Measurements from ENCODE around the gene GRHL3.

Gene GRHL3

DNA sequence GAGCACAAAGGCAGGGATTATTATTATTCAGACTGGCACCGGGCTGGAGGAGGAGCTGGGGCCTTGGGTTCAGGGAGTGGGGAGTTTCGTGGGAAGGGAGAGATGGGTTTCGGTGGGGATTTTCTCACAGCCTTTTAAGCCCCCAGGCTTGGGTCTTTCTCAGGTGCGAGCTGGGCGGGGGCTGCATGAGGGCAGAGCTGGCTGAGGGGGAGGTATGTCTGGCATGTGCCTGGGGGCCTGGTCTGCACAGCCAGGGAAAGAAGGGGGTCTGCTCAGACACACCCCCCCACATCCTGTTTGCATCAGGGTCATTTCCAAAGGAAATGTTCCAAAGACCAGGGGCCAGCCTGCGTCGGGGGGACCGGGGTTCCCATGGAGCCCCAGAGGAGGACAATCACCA lies 21.6 kb downstream of the GRHL3 start:
- in situ Hi-C loops (cut with MboI; ENCODE audit: low sequenced_read_pairs) = no loop called here

- in situ Hi-C loops (cut with MboI; ENCODE audit: low sequenced_read_pairs) = no loop called here
Measured at GRCh38 chr1:24341260-24341659, 22.1 kb downstream of the GRHL3 start.

DNA sequence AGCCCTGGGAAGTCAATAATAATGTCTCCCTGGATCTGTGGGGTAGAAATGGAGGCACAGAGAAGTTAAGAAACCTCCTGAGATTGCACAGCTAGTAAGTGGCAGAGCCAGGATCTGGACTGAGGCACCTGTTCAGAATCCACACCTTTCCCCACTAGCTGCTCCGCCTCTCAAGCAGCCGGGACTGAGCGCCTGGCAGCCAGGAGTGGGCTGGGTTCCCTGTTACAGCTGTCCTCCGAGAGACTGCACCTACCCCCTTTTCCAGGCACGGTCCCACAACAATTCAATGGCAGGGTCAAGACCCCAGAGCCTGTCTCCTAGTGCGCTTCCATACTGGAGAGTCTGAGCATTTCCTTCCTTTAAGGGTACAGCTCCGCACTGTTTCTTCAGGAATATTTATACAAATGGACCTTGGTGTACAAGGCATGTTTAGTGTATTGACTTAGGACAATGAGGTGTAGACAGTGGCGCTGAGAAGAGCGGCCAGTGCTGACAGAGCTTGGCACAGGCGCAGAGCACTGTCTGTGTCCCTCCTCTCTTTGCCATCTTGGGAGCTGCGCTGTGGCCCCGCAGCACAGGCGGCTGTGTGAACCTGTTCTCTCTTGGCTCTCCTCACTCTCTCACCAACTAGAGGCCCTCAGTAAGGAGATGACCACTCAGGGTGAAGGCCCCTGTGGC lies 24.4 kb downstream of the GRHL3 start:
- in situ Hi-C loops (cut with MboI; ENCODE audit: low sequenced_read_pairs) = no loop called here

DNA sequence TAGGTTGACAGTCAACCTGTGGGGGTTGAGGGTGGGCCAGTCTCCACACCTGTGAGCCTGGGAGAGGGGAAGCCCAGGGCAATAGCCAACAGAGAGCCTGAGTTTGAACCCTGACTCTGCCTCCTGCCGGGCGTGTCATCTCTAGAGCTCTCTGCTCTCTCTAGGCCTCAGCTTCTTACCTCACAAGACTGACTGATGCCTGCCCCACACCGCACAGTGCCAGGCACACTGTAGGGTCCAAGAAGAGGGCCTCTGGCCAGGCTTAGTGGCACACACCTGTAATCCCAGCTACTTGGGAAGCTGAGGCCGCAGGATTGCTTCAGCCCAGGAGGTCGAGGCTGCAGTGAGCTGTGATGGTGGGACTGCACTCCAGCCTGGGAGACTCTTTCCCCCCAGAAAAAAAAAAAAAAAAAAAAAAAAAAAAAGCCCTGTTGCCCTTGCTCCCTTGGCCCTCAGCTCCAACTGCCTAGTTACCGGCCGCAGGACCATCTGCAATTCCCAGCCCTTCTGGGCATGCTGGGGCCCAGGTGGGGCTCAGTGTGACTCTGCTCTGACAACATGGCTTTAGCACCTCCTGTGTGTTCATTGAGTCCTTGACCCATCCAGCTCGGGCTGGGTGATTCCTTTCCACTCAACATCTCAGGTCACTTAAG lies 25.1 kb downstream of the GRHL3 start:
- in situ Hi-C loops (cut with MboI; ENCODE audit: low sequenced_read_pairs) = no loop called here

DNA sequence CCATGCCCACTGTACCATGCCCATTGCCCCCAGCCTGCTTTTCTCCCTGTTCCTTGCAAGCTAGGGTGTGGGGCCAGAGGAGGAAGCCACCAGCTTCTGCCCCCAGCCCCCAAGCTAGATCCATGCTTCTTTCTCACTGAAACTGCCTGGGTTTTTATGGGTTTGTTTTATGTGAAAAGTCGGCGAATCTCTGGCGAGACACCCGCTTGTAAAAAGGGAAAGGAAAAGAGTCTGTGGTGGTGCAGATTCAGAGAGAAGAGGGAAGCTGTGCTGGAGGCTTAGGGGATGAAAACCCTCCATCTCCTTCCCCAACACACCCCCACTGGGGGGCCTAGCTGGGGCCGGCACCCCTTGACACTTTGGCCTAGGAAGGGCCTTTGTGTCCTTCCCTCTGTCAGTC lies 26.2 kb downstream of the GRHL3 start:
- in situ Hi-C loops (cut with MboI; ENCODE audit: low sequenced_read_pairs) = no loop called here

GRCh38 chr1:24347159-24347934 lies 28.2 kb downstream of the GRHL3 start:
- in situ Hi-C loops (cut with MboI; ENCODE audit: low sequenced_read_pairs) = no loop called here

DNA sequence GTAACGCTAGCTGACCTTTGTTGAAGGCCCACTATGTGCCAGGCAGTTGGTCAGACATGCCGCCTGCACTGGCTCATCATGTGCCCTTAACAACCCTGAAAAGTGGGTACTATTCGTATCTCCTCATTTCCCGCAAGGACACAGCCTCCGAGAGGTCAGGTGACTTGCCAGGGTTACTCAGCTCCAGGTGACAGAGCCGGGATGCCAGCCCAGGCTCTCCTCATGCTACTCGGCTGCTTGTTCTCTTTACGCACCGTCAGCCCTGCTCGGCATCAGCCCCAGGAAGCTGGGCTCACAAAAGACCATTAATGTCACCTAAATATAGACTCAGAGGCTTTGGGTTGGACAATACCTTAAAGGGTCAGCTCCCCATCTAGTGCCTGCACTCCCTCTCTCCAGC lies 29.0 kb downstream of the GRHL3 start:
- in situ Hi-C loops (cut with MboI; ENCODE audit: low sequenced_read_pairs) = no loop called here

DNA sequence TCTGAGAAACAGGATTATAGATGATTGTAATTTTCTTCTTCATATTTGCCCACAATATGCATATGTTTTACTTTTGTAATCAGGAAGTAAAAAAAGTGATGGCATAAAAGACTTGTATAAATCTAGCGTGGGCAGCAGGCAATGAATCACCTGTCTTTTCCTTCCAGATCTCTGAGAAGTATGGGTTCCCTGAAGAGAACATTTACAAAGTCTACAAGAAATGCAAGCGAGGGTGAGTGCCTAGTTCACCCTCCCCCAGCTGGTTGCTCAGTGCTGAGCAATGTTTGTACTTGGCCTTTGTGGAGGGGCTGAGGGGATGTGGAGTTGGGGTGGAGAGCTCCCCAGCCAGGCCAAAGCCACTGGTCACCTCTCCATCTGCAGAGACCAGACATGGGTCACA lies 30.7 kb downstream of the GRHL3 start:
- in situ Hi-C loops (cut with MboI; ENCODE audit: low sequenced_read_pairs) = no loop called here

GRCh38 chr1:24351247-24351646 lies 32.1 kb downstream of the GRHL3 start:
- in situ Hi-C loops (cut with MboI; ENCODE audit: low sequenced_read_pairs) = no loop called here

GRCh38 chr1:24351918-24352627 lies 32.9 kb downstream of the GRHL3 start:
- in situ Hi-C loops (cut with MboI; ENCODE audit: low sequenced_read_pairs) = no loop called here

DNA sequence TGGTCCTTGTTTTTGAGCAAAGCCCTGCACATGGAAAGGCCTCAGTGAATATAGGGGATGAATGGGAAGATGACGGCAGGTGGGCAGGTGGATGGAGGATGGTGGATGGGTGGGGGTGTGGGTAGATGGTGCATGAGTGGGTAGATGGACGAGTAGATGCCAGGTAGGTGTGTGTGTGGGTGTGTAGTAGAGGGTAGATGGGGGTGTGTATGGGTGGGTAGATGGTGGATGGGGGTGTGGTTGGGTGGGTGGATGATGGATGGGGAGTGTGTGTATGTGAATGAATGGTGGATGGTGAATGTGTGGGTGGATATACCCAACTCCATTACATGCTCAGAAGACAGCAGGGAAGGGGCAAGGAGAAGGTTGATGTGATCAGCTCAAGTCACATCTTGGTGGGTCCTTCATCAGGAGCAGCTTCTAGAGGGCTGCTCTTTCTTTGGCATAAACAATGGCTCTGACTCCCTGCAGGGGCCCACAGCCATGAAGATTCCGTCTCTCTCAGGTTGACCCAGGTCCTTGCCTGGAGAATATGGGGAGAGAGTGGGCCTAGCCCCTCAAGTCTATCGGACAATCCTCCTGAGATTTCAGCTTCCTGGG lies 34.2 kb downstream of the GRHL3 start:
- in situ Hi-C loops (cut with MboI; ENCODE audit: low sequenced_read_pairs) = no loop called here

DNA sequence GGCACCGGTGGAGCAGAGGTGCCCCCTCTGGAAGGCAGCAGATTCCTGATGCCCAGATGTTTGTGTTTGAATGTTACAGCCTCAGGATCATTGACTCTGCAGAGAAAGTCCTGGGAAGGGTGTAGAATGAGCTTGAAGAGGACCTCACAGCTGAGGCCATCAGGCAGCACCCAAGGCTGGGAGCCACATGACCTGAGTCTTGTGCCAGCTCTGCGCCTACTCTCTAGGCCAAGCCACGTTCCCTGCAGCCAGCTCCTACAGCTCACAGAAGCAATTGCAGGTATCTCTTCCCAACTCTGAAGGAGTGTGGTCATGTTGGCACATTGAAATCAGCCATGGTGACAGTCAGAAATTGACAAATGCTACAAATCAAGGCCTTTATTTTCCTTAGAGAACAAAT lies 36.3 kb downstream of the GRHL3 start:
- in situ Hi-C loops (cut with MboI; ENCODE audit: low sequenced_read_pairs) = no loop called here

DNA sequence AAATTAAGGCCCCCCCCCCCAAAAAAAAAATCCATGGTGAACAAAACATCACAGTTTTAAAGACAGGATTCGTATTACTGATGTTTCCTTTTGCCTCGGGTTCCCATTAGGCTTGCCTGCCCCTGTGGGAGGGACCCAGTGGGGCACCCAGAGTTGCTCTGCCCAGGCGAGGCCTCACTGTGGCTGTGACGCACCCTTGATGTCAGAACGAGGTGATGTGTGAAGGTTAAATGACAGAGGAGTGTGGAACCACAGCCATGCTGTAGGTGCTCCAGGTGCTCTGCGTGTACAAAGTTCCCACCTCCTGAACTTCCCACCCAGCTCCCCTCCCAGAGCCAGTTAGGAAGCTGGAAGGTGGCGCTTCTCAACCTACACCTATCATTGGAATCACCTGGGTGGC lies 37.9 kb downstream of the GRHL3 start:
- in situ Hi-C loops (cut with MboI; ENCODE audit: low sequenced_read_pairs) = no loop called here

- in situ Hi-C loops (cut with MboI; ENCODE audit: low sequenced_read_pairs) = no loop called here
Measured at GRCh38 chr1:24360681-24361080, 41.5 kb downstream of the GRHL3 start.

DNA sequence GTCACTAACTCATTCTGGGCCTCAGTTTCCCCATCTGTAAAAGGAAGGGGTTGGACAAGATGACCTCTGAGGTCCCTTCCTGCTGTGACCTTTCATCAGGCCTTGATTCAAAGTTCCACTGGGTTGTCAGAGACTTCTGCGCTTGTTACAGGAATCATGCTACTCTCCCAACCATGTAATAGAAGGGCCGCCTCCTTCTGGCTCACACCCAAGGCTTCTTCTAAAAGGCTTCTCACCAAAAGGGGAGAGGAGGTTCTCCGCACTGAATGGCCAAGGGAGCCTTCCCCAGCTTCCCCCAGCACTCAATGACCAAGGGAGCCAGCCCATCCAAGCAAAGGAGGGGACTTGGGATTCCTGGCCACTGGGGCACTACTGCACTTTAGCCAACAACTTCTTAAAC lies 42.7 kb downstream of the GRHL3 start:
- in situ Hi-C loops (cut with MboI; ENCODE audit: low sequenced_read_pairs) = no loop called here

- in situ Hi-C loops (cut with MboI; ENCODE audit: low sequenced_read_pairs) = no loop called here
Measured at GRCh38 chr1:24362396-24362795, 43.2 kb downstream of the GRHL3 start.

DNA sequence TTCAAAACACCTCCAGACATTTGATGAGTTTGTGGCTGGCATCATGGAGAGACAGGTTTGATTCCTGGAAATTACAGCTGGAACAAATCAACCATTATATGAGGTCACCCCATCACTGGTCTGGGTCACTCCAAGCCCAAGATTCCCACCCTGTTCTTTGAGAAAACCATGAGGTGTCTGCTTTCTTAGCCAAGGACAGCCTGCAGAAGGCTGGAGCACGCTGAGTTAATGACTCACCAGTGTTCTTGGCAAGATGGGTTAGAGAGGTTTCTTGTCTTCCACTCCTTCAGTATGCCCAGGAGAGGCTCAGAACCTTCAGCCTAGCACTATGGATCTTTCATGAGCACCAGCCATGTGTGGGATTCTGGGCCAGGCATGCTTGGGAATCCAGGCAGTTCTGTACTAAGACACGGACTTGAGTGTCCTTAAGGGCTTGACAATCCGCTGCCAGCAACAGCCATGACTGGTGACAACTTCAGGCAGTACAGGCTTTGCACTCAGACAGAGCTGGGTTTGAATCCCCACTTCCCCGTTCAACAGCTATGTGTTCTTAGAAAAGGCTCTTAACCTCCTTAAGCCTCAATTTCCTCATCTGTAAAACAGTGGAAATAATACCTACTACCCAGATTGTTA lies 43.9 kb downstream of the GRHL3 start:
- in situ Hi-C loops (cut with MboI; ENCODE audit: low sequenced_read_pairs) = no loop called here

GRCh38 chr1:24363994-24364393 lies 44.8 kb downstream of the GRHL3 start:
- in situ Hi-C loops (cut with MboI; ENCODE audit: low sequenced_read_pairs) = no loop called here

GRCh38 chr1:24364605-24364974 lies 45.4 kb downstream of the GRHL3 start:
- in situ Hi-C loops (cut with MboI; ENCODE audit: low sequenced_read_pairs) = no loop called here

DNA sequence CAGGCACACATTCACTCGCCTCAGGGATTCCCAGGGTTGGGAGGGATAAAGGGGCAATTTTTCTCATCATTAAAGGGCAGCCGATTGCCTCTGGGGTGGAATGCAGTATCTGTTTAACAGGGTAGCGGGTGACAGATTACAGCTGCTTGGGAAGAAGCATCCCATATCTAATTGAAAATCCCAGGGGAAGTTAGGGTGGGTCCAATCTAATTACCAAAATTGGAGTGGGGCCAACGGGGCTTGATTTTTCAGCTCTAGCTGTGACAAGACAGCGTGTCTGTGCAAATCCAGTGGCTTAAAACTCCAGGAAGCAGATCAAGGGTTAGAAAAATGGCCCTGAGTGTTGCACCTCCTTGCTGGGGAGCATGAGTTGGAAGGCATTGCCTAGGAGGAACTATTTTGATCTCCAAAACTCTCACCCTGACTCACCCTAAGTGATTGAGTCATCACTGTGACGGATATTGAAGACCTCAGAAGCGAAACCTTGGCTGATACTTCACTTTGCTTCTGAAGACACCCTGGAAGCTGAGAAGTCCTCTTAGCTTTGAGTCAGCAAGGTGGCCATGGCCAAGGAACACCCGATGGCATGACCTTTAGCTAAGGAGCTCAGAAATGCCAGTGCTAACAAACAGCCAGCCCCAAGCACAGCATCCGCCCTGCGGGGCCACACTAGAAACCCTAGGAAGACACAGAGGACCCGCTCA lies 46.0 kb downstream of the GRHL3 start:
- in situ Hi-C loops (cut with MboI; ENCODE audit: low sequenced_read_pairs) = no loop called here

All from HL-60/S4 (cell line).